Fibroblast of lung (primary cell): ENCODE data around the gene DYNLT4.

Source experiments
- CTCF ChIP-seq, 2 donors: IDR thresholded peaks in 1 of 2; conservative IDR thresholded peaks in 1 of 2; 1 replicate in 1 of 2; 2 replicates in 1 of 2; pipeline ENCODE4 v1.5.1; 2011 to 2012; ENCODE audit warnings: low read length in 2 of 2, control low read depth in 1 of 2, inconsistent platforms in 1 of 2, low read depth in 1 of 2, mild to moderate bottlenecking in 1 of 2
- EZH2 ChIP-seq: IDR thresholded peaks from 2 replicates; pipeline ENCODE4 v1.5.1; 2012; ENCODE audit warnings: low read length, control low read depth, mild to moderate bottlenecking; ENCODE audit errors: missing control alignments

- TF ChIP-seq CTCF (conservative IDR thresholded peaks at IDR 0.05 in 1 of 2, IDR thresholded peaks at IDR 0.05 in 1 of 2; ENCODE audit: low read depth in 1 of 2, low read length in 2 of 2) (no peak), EZH2 (no peak)
Measured at GRCh38 chr1:44821240-44821715, 14.1 kb upstream of the DYNLT4 start.
